ENCODE measurements around the gene SEC61A2.
"Not testable (repeated sequence)": the region's sequence is repeated elsewhere in the genome, so short reads cannot be mapped to it uniquely, and the experiment has no call there.

GRCh38 chr10:12171512-12171911 is 42.0 kb downstream of the SEC61A2 start:
- not testable (repeated sequence) for TF ChIP-seq CTCF, POLR2A (IDR thresholded peaks at IDR 0.05)

All from uterus (tissue), 2 donors.